Activated naive CD8-positive, alpha-beta T cell treated with anti-CD3 and anti-CD28 coated beads, Interleukin-2, amount 10 ng/mL, durations not matched to agents 7 days and 5 days (primary cell): ENCODE results near the gene SEC61G. TPM values are rescaled to one million over a fixed set of nuclear protein-coding genes. Genes with fewer than 3 reads are reported as not detected.

Experiments
- total RNA-seq, 2 experiments: library from RNA; stranded (reverse); gene quantifications; one replicate each; pipeline ENCODE4 v1.2.3, GENCODE V29; 2021

SEC61G gene
- total RNA-seq, 2 experiments from 2014 or later = 93.4 to 96.0 TPM

Other genes with a start within 250 kb of the SEC61G start
- not detected for gene VSTM2A, start 216.8 kb downstream of the SEC61G start, total RNA-seq